Effector memory CD8-positive, alpha-beta T cell (primary cell): ENCODE measurements around the gene HECTD4.
"Not testable (repeated sequence)": the region's sequence is repeated elsewhere in the genome, so short reads cannot be mapped to it uniquely, and the experiment has no call there.

Experiments used
- ATAC-seq: fragments of 150-1000 bp; cut with Tn5 transposase; replicated peaks from 2 replicates; pipeline ENCODE4 v1.10.0; 2021; ENCODE audit warnings: mild to moderate bottlenecking, moderate library complexity
- DNase-seq, 3 experiments: peaks; one replicate each; pipeline ENCODE4 v3.0.0; 2021
- H3K27ac Mint-ChIP-seq, 2 donors: one replicate each; pipeline ENCODE4 v1.8.0; 2022; ENCODE audit warnings: mild to moderate bottlenecking in 2 of 2, mixed read lengths in 2 of 2, moderate library complexity in 2 of 2
- H3K27me3 Mint-ChIP-seq, 2 donors: one replicate each; pipeline ENCODE4 v1.8.0; 2022; ENCODE audit warnings: mixed read lengths in 2 of 2
- H3K36me3 Mint-ChIP-seq: one replicate; pipeline ENCODE4 v1.8.0; 2022; ENCODE audit warnings: mild to moderate bottlenecking, moderate library complexity, mixed read lengths; ENCODE audit not compliant: insufficient read depth
- H3K4me1 Mint-ChIP-seq, 2 donors: one replicate each; pipeline ENCODE4 v1.8.0; 2022; ENCODE audit warnings: low read depth in 2 of 2, mixed read lengths in 2 of 2
- H3K4me3 Mint-ChIP-seq, 2 donors: one replicate each; pipeline ENCODE4 v1.8.0; 2022; ENCODE audit warnings: mild to moderate bottlenecking in 2 of 2, mixed read lengths in 2 of 2, moderate library complexity in 2 of 2
- H3K9me3 Mint-ChIP-seq, 2 donors: one replicate each; pipeline ENCODE4 v1.8.0; 2022; ENCODE audit warnings: mixed read lengths in 2 of 2

HECTD4 gene

DNA sequence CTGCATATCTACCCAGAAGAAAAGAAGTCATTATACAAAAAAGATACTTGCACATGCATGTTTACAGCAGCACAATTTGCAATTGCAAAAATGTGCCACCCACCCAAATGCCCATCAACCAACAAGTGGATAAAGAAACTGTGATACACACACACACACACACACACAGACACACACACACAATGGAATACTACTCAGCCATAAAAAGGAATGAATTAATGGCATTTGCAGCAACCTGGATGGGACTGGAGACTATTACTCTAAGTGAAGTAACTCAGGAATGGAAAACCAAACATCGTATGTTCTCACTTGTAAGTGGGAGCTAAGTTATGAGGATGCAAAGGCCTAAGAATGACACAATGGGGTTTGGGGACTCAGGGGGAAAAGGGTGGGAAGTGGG, 47.2 kb downstream of the HECTD4 start:
- H3K27ac Mint-ChIP-seq, H3K9me3 Mint-ChIP-seq, H3K27me3 Mint-ChIP-seq, H3K4me3 Mint-ChIP-seq, ATAC-seq, H3K36me3 Mint-ChIP-seq, DNase-seq: not testable (repeated sequence)
- H3K4me1 Mint-ChIP-seq, result peaks cover 4 to 38% of the 10 kb centered on the region in 2 donors

DNA sequence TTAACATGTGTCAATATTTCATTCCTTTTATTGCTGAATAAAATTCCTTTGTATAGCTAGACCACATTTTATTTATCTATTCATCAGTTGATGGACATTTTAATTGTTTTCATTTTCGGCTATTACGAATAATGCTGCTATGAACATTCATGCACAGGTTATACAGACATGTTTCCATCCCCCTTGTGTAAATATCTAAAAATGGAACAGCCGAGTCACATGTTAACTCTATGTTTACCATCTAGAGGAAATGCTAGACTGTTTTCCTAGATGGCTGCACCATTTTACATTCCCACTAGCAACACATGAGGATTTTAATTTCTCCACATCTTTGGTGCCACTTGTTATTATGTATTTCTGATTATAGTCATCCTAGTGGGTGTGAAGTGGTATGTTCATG, 49.2 kb downstream of the HECTD4 start:
- H3K4me1 Mint-ChIP-seq, result peaks cover 3 to 32% of the 10 kb centered on the region in 2 donors
- DNase-seq, result no peak
- H3K4me3 Mint-ChIP-seq, result no peak overlapping the region
- no peaks in the 10 kb centered on the region for H3K27me3 Mint-ChIP-seq
- H3K27ac Mint-ChIP-seq, result no peak overlapping the region
- no peak for ATAC-seq
- no peaks in the 10 kb centered on the region for H3K9me3 Mint-ChIP-seq
- no peaks in the 10 kb centered on the region for H3K36me3 Mint-ChIP-seq

DNA sequence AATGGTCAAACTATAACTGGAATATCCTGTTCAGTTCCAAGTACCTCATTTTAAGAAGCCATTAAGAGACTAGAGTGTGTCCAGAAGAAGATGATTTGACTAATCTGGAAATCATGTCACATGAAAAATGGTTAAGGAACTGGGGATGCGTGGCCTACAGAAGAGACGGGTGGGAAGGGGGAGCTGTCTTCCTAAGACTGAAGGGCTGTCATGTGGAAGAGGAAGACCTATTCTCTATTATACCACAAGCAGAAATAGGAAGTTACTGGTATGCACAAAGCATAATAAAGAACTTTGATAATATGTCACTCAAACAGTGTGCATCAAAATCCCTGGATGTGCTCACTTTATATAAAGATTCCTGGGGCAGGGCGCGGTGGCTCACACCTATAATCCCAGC, 50.3 kb downstream of the HECTD4 start:
- Mint-ChIP-seq H3K4me3 (no peak overlapping the region), H3K4me1 (peaks cover 0 to 35% of the 10 kb centered on the region in 2 donors), H3K27ac (no peak overlapping the region), H3K36me3 (no peaks in the 10 kb centered on the region), H3K9me3 (no peaks in the 10 kb centered on the region), H3K27me3 (no peaks in the 10 kb centered on the region)
- ATAC-seq (no peak), DNase-seq (no peak)

- no peaks in the 10 kb centered on the region for H3K27me3 Mint-ChIP-seq
- H3K36me3 Mint-ChIP-seq, result no peaks in the 10 kb centered on the region
- no peak overlapping the region for H3K4me3 Mint-ChIP-seq
- ATAC-seq (no peak), DNase-seq (no peak)
- no peak overlapping the region for H3K27ac Mint-ChIP-seq
- H3K9me3 Mint-ChIP-seq, result no peaks in the 10 kb centered on the region
- H3K4me1 Mint-ChIP-seq, result peaks cover 0 to 42% of the 10 kb centered on the region in 2 donors
Observed at GRCh38 chr12:112330706-112331105, 51.5 kb downstream of the HECTD4 start.

DNA sequence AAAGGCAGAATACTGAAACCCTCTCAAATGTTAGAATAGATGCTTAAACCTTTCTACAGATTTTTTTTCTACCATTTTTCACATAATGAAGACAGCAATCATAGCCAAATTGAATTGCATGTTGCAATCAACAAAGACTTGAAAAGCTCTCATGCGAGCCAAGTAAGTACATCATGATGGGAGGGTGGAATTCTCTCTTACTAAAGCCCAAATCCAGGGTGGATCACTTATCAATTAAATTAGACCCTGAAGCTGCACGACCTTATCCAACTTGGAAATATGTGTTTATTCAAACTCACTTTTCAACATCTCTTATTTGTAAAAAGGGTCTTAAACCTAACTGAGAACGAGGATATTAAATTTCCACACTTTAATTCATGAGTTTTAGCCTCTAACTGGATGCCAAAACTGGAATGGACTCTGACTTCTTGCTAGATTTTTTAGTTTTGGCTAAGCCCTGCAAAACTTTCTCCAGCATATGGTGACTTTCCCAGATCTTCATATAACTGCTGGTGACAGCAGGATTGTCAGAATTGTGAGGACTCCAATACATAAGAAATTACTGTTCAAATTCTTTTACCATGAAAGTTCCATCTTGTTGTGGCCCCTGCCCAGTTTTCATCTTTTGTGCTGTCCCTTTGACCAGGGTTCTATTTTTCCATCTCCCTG, 53.6 kb downstream of the HECTD4 start:
- DNase-seq (no peak), ATAC-seq (no peak)
- H3K27ac Mint-ChIP-seq, result no peak overlapping the region
- H3K4me3 Mint-ChIP-seq, result no peak overlapping the region
- H3K36me3 Mint-ChIP-seq, result no peaks in the 10 kb centered on the region
- H3K4me1 Mint-ChIP-seq, result peaks cover 9 to 48% of the 10 kb centered on the region in 2 donors
- no peaks in the 10 kb centered on the region for H3K27me3 Mint-ChIP-seq
- H3K9me3 Mint-ChIP-seq, result no peaks in the 10 kb centered on the region

DNA sequence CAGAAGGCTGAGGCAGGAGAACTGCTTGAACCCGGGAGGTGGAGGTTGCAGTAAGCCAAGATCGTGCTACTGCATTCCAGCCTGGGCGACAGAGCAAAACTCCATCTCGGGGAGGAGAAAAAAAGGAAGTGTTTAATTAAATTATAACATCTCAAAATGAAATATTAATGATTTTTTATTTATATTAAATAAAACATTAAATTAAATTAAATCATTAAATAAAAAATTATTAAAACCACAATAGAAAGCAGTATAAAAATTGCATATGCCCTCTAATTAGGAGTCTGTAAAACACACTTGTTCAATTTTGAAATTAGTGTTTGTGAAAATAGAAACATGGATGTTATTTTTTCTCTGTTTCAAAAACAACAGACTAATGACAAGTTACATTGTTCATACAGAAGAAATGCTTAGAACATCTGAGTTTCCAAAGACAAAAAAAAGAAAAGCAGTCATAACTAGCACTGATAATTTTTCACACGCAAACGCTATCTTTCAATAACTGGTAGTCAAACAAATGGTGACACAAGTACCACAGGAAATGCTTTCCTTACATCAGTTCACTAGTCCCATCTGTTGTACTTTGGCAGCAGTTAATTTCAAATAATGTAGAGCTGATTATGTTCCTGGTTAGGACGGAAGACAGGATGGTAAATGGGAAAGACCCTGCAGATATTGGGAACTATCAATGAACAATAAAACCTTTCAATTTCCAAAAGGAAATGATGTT, 54.9 kb downstream of the HECTD4 start:
- DNase-seq (no peak), ATAC-seq (no peak)
- Mint-ChIP-seq H3K36me3 (no peaks in the 10 kb centered on the region), H3K27ac (no peak overlapping the region), H3K27me3 (no peaks in the 10 kb centered on the region), H3K9me3 (no peaks in the 10 kb centered on the region), H3K4me3 (no peak overlapping the region), H3K4me1 (peaks cover 13 to 53% of the 10 kb centered on the region in 2 donors)

GRCh38 chr12:112325622-112326207, 56.5 kb downstream of the HECTD4 start:
- Mint-ChIP-seq H3K4me3 (no peak overlapping the region), H3K9me3 (no peaks in the 10 kb centered on the region), H3K36me3 (no peaks in the 10 kb centered on the region), H3K27me3 (no peaks in the 10 kb centered on the region), H3K4me1 (peaks cover 15 to 52% of the 10 kb centered on the region in 2 donors), H3K27ac (no peak overlapping the region)
- DNase-seq (no peak), ATAC-seq (no peak)

GRCh38 chr12:112325157-112325556, 57.1 kb downstream of the HECTD4 start:
- no peak overlapping the region for H3K4me3 Mint-ChIP-seq
- ATAC-seq (no peak), DNase-seq (no peak)
- H3K4me1 Mint-ChIP-seq, result peaks cover 15 to 49% of the 10 kb centered on the region in 2 donors
- H3K27me3 Mint-ChIP-seq, result no peaks in the 10 kb centered on the region
- no peaks in the 10 kb centered on the region for H3K9me3 Mint-ChIP-seq
- no peak overlapping the region for H3K27ac Mint-ChIP-seq
- no peaks in the 10 kb centered on the region for H3K36me3 Mint-ChIP-seq

GRCh38 chr12:112322882-112323547, 59.2 kb downstream of the HECTD4 start:
- DNase-seq (no peak), ATAC-seq (no peak)
- Mint-ChIP-seq H3K27ac (no peak overlapping the region), H3K9me3 (no peaks in the 10 kb centered on the region), H3K4me3 (no peak overlapping the region), H3K4me1 (peaks cover 15 to 44% of the 10 kb centered on the region in 2 donors), H3K27me3 (no peaks in the 10 kb centered on the region), H3K36me3 (peaks cover 9% of the 10 kb centered on the region)

- Mint-ChIP-seq H3K36me3 (peaks cover 9% of the 10 kb centered on the region), H3K27ac (peak overlapping the region in 1 of 2 donors; percentile 7), H3K4me3 (no peak overlapping the region), H3K9me3 (no peaks in the 10 kb centered on the region), H3K27me3 (no peaks in the 10 kb centered on the region), H3K4me1 (peaks cover 15 to 40% of the 10 kb centered on the region in 2 donors)
- ATAC-seq (no peak), DNase-seq (no peak)
Observed at GRCh38 chr12:112322441-112322840, 59.8 kb downstream of the HECTD4 start.

- Mint-ChIP-seq H3K27me3 (no peaks in the 10 kb centered on the region), H3K36me3 (peaks cover 9% of the 10 kb centered on the region), H3K4me1 (peaks cover 17 to 39% of the 10 kb centered on the region in 2 donors), H3K9me3 (no peaks in the 10 kb centered on the region), H3K4me3 (no peak overlapping the region), H3K27ac (no peak overlapping the region)
- ATAC-seq (no peak), DNase-seq (no peak)
Observed at GRCh38 chr12:112321245-112321644, 61.0 kb downstream of the HECTD4 start.

DNA sequence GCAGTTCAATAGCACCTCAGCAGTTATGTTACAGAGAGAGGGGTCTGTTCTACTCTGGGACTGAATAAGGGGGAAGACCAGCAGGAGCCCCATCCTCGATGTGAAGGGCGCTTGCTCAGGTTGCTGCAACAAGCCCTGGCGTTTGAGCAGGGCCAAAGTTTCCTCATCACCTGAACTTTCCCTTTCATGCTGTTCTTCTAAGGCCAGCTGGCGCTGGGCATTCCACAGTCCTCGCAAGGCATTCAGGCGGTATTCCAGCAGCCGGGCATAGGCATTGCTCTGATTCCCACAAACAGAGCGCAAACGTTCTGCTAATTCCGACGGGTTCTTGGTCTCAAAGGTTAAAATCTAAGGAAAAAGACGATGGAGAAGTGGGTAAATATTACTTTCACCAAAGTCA, 62.8 kb downstream of the HECTD4 start:
- Mint-ChIP-seq H3K27ac (no peak overlapping the region), H3K27me3 (no peaks in the 10 kb centered on the region), H3K9me3 (no peaks in the 10 kb centered on the region), H3K4me3 (no peak overlapping the region), H3K36me3 (peaks cover 9% of the 10 kb centered on the region), H3K4me1 (peaks cover 15 to 31% of the 10 kb centered on the region in 2 donors)
- DNase-seq, result no peak
- ATAC-seq, result no peak

- H3K4me3 Mint-ChIP-seq, result no peak overlapping the region
- ATAC-seq, result no peak
- H3K4me1 Mint-ChIP-seq, result peaks cover 6 to 17% of the 10 kb centered on the region in 2 donors
- no peaks in the 10 kb centered on the region for H3K27me3 Mint-ChIP-seq
- no peak for DNase-seq
- peaks cover 14% of the 10 kb centered on the region for H3K36me3 Mint-ChIP-seq
- no peaks in the 10 kb centered on the region for H3K9me3 Mint-ChIP-seq
- peak overlapping the region in 1 of 2 donors; percentile 12 for H3K27ac Mint-ChIP-seq
Observed at GRCh38 chr12:112317481-112317880, 64.8 kb downstream of the HECTD4 start.
